NCI-H510A treated with DMSO at 0.1 percent for 48 hours (cell line): ENCODE measurements around the gene OR8J3.
"Not testable (repeated sequence)": the region's sequence is repeated elsewhere in the genome, so short reads cannot be mapped to it uniquely, and the experiment has no call there.

ENCODE experiments used
- DNase-seq: peaks from one replicate; lab custom pipeline; 2025; lab: John Stamatoyannopoulos, UW

Gene OR8J3, protein sequence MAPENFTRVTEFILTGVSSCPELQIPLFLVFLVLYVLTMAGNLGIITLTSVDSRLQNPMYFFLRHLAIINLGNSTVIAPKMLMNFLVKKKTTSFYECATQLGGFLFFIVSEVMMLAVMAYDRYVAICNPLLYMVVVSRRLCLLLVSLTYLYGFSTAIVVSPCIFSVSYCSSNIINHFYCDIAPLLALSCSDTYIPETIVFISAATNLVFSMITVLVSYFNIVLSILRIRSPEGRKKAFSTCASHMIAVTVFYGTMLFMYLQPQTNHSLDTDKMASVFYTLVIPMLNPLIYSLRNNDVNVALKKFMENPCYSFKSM

DNA sequence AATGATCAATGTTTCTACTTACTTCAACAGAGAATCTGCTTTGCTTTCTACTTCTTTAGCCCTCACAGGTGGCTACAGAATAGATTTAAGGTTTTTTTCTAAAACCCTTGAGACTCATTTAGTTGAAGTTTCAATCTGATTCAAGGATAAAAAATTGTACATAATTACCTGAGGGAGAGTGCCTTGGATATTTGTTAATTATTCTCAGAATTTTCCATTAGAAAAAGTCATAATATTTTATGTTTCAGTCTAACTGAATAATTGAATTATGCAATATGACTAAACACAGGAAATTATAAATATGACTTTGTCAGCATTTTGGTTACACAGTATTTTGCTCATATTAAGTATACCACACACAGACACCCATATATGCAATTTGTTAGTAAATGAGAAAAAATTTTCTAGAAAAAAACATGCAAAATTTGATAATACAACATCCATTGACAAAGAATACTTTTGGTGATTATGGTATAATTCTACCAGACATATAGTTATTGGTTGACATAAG is at the start of gene OR8J3:
OR8J3 (minus strand) TSS at position 51 of the 511 bp plus-strand sequence. CDS start 2,483 bp downstream, outside the sequence.
- no peak for DNase-seq

DNA sequence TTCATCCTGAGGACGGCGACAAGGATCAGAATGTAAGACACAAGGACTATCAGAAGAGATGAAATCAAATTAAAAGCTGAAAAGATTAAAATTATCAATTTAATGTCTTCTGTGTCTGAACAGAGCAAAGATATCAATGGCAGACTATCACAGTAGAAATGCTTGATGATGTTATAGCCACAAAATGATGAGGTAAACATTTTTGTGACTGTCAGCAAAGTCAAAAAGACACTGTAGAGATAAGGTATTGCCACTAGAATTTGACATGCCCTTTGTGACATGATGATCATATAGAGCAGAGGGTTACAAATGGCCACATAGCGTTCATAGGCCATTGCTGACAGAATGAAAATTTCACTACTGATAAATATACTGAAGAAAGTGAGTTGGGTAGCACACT is 48.6 kb upstream of the OR8J3 start:
- DNase-seq = no peak

DNA sequence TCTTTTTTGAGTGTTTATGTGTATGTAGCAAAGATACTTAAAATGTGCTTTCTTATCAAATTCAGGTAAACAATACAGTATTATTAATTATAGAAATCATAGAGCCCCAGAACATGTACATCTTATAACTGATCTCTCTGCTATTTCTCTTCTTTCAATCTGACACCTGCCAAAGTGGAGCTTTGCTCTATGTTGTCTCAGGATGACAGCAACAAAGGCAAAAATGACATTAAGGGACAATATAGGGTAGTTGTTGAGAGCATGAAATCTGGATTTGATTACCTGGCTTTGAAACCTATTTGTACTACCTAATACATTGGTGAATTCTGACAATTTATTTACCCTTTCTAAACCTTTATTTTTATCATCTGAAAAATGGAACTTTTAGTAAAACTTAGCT is 43.5 kb upstream of the OR8J3 start:
- DNase-seq = no peak

DNA sequence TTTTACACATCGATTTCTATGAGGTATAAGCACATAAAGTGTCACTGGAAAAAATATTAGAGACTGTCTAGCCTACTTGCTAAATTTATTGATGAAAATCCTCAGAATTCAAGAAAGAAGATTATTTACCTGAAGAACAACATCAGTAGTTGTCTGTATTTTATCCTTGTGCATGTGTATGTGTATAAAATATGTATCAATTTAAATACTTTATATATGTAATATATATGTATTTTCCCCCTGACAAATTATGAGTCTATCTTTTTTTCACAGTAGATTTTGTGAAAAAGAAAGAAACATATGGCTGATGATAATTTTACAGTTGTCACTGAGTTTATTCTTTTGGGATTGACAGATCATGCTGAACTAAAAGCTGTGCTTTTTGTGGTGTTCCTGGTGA is 36.3 kb upstream of the OR8J3 start, which contains the start of gene OR5J2:
OR5J2 (plus strand) TSS at position 301 of the 400 bp plus-strand sequence; CDS start at position 301, 0 bp downstream.
- no peak for DNase-seq

DNA sequence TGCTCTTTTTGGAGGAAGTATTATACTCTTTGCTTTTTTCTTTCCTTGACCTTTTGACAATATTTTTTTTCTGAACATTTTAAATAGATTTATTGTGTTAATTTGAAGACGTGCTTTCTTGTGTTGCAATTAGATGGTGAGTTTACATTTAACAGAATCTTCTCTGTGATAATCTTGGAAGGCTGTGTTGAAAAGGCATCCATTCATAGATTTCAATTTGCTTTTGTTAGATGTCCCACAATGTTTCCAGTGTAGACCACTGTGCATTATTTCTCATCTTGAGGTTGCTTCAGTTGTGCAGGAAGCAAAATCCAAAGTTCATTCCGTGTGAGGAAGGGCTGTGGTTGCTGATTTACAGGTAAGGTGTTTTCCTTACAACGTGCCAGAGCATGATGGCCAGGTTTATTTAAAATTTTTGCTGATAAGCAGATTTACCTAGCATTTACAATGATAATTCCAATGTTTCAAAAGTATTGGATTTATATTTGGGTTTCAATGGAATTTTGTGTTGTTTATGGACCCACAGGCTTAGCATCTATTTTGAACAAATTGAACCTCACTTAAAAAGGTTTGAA is 32.3 kb upstream of the OR8J3 start:
- no peak for DNase-seq

DNA sequence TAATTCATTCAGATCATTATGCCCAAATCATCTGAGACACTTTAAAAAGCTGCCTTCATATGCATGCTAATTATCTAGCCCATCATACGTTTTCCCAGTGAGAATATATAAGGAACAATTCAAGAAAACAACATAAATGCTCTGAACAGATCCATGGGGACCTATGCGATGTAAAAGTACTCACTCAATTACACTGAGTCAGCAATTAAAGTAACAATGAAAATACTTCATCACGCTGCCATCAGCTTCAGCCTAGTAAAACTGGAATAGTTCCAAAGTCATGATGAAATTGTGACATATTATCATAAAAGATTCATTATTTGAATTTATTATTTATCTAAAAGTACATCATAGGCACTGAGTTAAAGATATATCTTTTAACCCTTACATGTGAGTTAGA is 23.8 kb upstream of the OR8J3 start:
- no peak for DNase-seq

DNA sequence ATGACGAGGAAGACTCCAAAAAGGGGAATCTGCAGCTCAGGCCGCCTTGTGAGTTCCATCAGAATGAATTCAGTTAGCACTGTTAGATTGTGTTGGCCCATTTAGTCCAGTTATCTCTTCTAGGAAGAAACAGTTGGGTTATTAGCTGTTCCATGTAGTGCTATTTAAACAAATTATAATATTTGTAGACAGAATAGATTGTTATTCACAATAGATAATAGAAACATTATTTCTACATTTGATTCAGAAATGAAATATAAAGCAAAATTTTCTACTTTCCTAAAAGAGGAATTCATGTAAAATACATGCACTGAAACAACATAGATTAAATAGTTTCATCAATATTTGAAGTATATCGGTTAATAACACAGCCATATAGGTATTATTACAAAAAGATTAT is 20.2 kb upstream of the OR8J3 start, which contains the start of gene OR8K5:
OR8K5 (minus strand) TSS at position 101 of the 400 bp plus-strand sequence; CDS start at position 101, 0 bp downstream.
- no peak for DNase-seq

DNA sequence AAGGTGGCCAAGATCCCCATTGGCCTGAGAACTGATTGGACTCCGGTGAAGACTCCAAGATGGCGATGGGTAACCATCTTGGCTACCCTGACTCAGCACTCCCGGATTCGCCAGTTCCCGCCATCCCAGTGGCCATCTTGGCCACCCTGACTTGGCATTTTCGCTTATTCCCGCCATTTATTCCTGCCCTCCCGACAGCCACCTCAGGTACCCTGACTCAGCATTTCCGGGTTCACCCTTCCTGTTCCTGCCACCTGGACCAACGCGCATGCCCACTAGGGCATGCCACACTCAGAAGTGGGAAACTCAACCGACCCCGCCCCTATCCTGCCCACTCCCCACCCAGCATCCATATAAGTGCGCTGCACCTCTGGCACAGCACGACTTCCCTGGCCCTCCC is 12.3 kb upstream of the OR8J3 start:
- no peak for DNase-seq

DNA sequence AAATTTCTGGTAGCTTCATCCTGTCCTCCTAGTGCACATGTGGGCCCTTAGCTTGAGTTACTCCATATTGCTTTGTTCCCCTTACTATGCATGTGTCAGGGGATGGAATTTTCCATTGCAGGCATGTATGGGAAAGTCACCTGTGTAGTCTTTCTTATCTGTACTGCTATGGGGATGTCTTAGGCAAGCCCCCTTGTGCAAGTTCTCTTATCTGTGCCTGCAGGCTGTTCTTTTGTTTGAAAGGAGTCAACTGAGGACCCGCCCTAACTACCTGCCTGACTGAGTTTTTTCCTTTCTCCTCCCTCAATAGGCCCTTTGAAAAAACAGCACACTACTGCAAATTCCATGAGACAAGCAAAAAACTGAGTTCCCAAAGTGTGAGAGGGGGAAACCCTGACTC is 11.4 kb upstream of the OR8J3 start:
- DNase-seq = no peak

DNA sequence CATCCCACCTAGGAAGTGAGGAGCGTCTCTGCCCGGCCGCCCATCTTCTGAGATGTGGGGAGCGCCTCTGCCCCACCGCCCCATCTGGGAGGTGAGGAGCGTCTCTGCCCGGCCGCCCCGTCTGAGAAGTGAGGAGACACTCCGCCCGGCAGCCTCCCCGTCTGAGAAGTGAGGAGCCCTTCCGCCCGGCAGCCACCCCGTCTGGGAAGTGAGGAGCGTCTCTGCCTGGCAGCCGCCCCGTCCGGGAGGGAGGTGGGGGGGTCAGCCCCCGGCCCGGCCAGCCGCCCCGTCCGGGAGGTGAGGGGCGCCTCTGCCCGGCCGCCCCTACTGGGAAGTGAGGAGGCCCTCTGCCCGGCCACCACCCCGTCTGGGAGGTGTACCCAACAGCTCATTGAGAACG is 3.7 kb upstream of the OR8J3 start:
- DNase-seq = not testable (repeated sequence)

DNA sequence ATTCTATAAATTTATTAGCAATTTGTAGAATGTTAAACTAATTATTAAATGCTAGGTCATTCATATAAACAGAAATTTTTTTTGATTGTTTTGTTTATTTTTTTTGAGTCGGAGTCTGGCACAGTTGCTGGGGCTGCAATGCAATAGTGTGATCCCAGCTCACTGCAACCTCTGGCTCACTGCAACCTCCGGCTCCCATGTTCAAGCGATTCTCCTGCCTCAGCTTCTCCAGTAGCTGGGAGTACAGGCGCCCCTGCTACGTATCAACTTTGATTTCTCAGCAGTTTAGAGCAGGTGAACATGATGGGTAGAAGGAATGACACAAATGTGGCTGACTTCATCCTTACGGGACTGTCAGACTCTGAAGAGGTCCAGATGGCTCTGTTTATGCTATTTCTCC is 17.9 kb downstream of the OR8J3 start, which contains the start of gene OR8H3:
OR8H3 (plus strand) TSS at position 301 of the 400 bp plus-strand sequence; CDS start at position 301, 0 bp downstream.
- DNase-seq = no peak

DNA sequence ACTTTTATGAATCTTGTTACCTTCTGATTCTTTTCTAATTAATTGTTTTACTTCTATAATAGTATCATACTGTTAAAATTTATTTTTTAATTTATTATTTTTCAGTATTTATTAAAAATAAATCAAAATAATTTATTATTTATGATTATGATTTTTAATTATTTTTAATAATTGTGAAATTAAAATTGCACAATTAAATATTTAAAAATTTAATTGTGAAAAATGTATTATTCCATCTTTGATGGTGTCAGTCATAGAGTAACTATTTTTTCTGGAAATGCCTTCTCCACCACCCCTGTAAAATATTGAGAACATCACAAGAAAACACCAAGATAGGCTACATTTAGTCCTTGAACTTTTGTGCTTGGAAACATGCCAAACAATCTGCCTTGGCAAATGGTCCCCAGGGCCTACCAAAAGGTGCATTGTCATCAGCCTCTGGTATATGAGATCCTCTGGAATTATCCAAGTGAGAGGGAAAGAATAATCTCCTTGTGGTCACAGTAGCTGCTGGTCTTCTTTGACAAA is 36.7 kb downstream of the OR8J3 start, which contains the start of gene OR8H2:
OR8H2 (plus strand) TSS at position 478 of the 528 bp plus-strand sequence. CDS start 1,356 bp downstream, outside the sequence.
- no peak for DNase-seq

DNA sequence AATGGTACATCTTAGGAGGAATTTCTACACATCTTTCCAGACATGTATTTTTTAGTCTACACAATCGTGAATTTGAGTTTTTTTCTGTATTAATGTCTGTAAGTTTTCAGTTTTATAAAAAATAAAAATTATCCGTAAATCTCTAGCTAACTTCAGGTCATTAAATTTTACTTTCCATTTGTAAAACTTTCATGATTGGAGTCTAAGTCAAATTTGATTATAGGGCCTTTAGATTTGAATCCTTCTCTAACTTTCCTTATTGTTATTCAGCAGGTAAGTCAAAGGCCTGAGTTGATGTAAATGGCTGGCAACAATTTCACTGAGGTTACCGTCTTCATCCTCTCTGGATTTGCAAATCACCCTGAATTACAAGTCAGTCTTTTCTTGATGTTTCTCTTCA is 47.0 kb downstream of the OR8J3 start, which contains the start of gene OR8I2:
OR8I2 (plus strand) TSS at position 301 of the 400 bp plus-strand sequence; CDS start at position 301, 0 bp downstream.
- DNase-seq = no peak

DNA sequence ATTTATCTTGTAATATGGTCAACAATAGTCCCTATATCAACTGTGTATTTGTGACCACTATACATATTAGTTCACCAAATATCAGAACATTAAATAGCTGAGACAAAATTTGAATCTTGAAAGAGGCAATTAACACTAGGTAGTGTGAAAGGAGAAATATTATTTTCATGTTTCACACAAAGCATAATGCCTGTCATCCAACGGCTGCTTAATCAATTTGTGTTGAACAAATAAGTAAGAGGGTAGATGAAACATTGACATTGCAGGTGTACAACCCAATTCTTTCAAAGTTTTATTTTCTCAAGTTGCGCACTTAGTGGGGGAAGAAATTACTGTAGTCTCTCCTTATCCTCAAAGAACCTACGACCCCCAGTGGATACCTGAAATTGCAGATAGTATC is 50.3 kb downstream of the OR8J3 start:
- DNase-seq = no peak
